HepG2 (cell line): Measurements from ENCODE around the gene PEA15. TPM values are rescaled to one million over a fixed set of nuclear protein-coding genes. Genes with fewer than 3 reads are reported as not detected.
A peak's percentile ranks its signal among the peaks of the same experiment; 100 is the strongest.

ENCODE experiments used
- ATAC-seq: fragments of 200-7000 bp; cut with Tn5 transposase; 3 replicates; pipeline ENCODE4 v1.9.1; 2020; ENCODE audit warnings: mild to moderate bottlenecking, moderate library complexity
- BruUV-seq: library from RNA; stranded (reverse); fragments of 400-500 nt; replicated peaks from 2 replicates; lab custom pipeline; 2021; lab: Mats Ljungman, UMichigan
- CTCF ChIA-PET: fragments of 300-600 bp; formaldehyde crosslinking; extraction: SDS; loops from one replicate; lab custom pipeline; 2021; ENCODE audit warnings: low total read pairs, inconsistent platforms, low intra/inter-chr PET ratio; lab: Yijun Ruan, JAX
- POLR2A ChIA-PET: fragments of 350-600 bp; sonication (Branson Sonifier 250); formaldehyde crosslinking; loops from one replicate; lab custom pipeline; 2020; ENCODE audit warnings: antibody characterized with exemption, inconsistent platforms; lab: Yijun Ruan, JAX
- DNase-seq: peaks from one replicate; pipeline ENCODE4 v3.0.0-alpha.2; 2015; ENCODE audit warnings: low spot score
- FAIRE-seq: peaks from 3 replicates; lab custom pipeline; 2011; peaks lifted over from hg19 to GRCh38; lab: Jason Lieb, UNC
- H2AFZ ChIP-seq: one replicate; pipeline ENCODE4 v1.6.1; 2011; ENCODE audit warnings: low read length, inconsistent platforms
- H3K27ac ChIP-seq: fragments of 300-600 bp; 3 replicates; pipeline ENCODE4 v1.8.0; 2011; ENCODE audit warnings: mixed run types, mild to moderate bottlenecking, mixed read lengths, low read length, inconsistent platforms; ENCODE audit not compliant: insufficient read depth; ENCODE audit errors: extremely low read length
- H3K27me3 ChIP-seq, 2 experiments: fragments of 200-600 bp in 1 of 2; 2 replicates in 1 of 2; 3 replicates in 1 of 2; pipeline versions ENCODE4 v1.6.0 to v1.8.0; 2011; ENCODE audit warnings: low read length in 2 of 2, mild to moderate bottlenecking in 2 of 2, moderate library complexity in 2 of 2, inconsistent platforms in 1 of 2; ENCODE audit not compliant: insufficient read depth in 2 of 2, control insufficient read depth in 1 of 2
- H3K36me3 ChIP-seq, 2 experiments: fragments of 200-600 bp in 1 of 2; replicated peaks in 1 of 2; 2 replicates in 1 of 2; 3 replicates in 1 of 2; pipeline versions ENCODE4 v1.5.1 to v1.8.0; 2011; ENCODE audit warnings: low read length in 2 of 2, inconsistent platforms in 1 of 2; ENCODE audit not compliant: insufficient read depth in 2 of 2, control insufficient read depth in 1 of 2
- H3K4me1 ChIP-seq: 2 replicates; pipeline ENCODE4 v1.5.1; 2012; ENCODE audit warnings: low read length, inconsistent platforms; ENCODE audit not compliant: insufficient read depth
- H3K4me2 ChIP-seq: 2 replicates; pipeline ENCODE4 v1.6.0; 2011; ENCODE audit warnings: low read depth, low read length, inconsistent platforms
- H3K4me3 ChIP-seq, 3 experiments: fragments of 200-600 bp in 1 of 3; sonication (generic), shearing (Covaris generic) in 1 of 3; replicated peaks in 1 of 3; 2 replicates each; pipeline ENCODE4 v1.5.1; 2011 to 2016; ENCODE audit warnings: low read length in 3 of 3, inconsistent platforms in 2 of 3, low read depth in 2 of 3, mild to moderate bottlenecking in 2 of 3, control low read depth in 1 of 3, mixed read lengths in 1 of 3; ENCODE audit not compliant: insufficient read depth in 1 of 3
- H3K79me2 ChIP-seq: one replicate; pipeline ENCODE4 v1.6.1; 2011; ENCODE audit warnings: low read length, inconsistent platforms; ENCODE audit not compliant: insufficient read depth
- H3K9ac ChIP-seq: 2 replicates; pipeline ENCODE4 v1.6.0; 2011; ENCODE audit warnings: mild to moderate bottlenecking, low read depth, low read length, inconsistent platforms; ENCODE audit not compliant: insufficient read depth
- H3K9me3 ChIP-seq: 2 replicates; pipeline ENCODE4 v1.5.1; 2012; ENCODE audit warnings: mild to moderate bottlenecking, low read length
- H4K20me1 ChIP-seq: 2 replicates; pipeline ENCODE4 v1.6.0; 2011; ENCODE audit warnings: inconsistent platforms, mild to moderate bottlenecking, low read length, moderate library complexity; ENCODE audit not compliant: insufficient read depth
- ARNT ChIP-seq: fragments of 450-650 bp; IDR thresholded peaks from 2 replicates; pipeline ENCODE4 v1.6.1; 2017
- ATF1 ChIP-seq: IDR thresholded peaks from 2 replicates; pipeline ENCODE4 v1.6.1; 2016; ENCODE audit warnings: mild to moderate bottlenecking, control low read depth
- ELF1 ChIP-seq: sonication (generic); formaldehyde crosslinking; IDR thresholded peaks from 2 replicates; pipeline ENCODE4 v1.4.0; 2020; ENCODE audit warnings: missing genetic modification reagents
- NFKBIZ ChIP-seq: IDR thresholded peaks from 2 replicates; pipeline ENCODE4 v1.6.1; 2018; ENCODE audit warnings: missing genetic modification reagents, missing compliant biosample characterization
- NKX3-1 ChIP-seq: sonication (generic); formaldehyde crosslinking; IDR thresholded peaks from 2 replicates; pipeline ENCODE4 v1.5.0; 2020; ENCODE audit warnings: missing genetic modification reagents
- ONECUT2 ChIP-seq: sonication (generic); formaldehyde crosslinking; IDR thresholded peaks from 2 replicates; pipeline ENCODE4 v1.4.0; 2020; ENCODE audit warnings: missing genetic modification reagents
- RAD21 ChIP-seq: fragments of 450-650 bp; formaldehyde crosslinking; IDR thresholded peaks from 2 replicates; pipeline ENCODE4 v1.5.0; 2020; ENCODE audit warnings: mild to moderate bottlenecking
- SMC3 ChIP-seq: IDR thresholded peaks from 2 replicates; pipeline ENCODE4 v1.6.1; 2011; ENCODE audit warnings: low read length, improper control_type of control experiment
- STAG1 ChIP-seq: sonication (generic); formaldehyde crosslinking; IDR thresholded peaks from 2 replicates; pipeline ENCODE4 v1.4.0; 2020; ENCODE audit warnings: missing genetic modification reagents
- ZBTB7B ChIP-seq: sonication (generic); formaldehyde crosslinking; IDR thresholded peaks from 2 replicates; pipeline ENCODE4 v1.4.0; 2020; ENCODE audit warnings: missing genetic modification reagents
- ZNF160 ChIP-seq: sonication (generic); formaldehyde crosslinking; IDR thresholded peaks from 2 replicates; pipeline ENCODE4 v1.8.0; 2022; ENCODE audit warnings: mild to moderate bottlenecking, inconsistent platforms, missing genetic modification reagents
- ZNF234 ChIP-seq: sonication (generic); formaldehyde crosslinking; conservative IDR thresholded peaks from 2 replicates; pipeline ENCODE4 v1.5.1; 2020; ENCODE audit warnings: mild to moderate bottlenecking, missing genetic modification reagents
- ZNF367 ChIP-seq: sonication (generic); formaldehyde crosslinking; IDR thresholded peaks from 2 replicates; pipeline ENCODE4 v1.4.0; 2020; ENCODE audit warnings: missing genetic modification reagents, borderline replicate concordance
- ZNF879 ChIP-seq: sonication (generic); formaldehyde crosslinking; IDR thresholded peaks from 2 replicates; pipeline ENCODE4 v1.8.1; 2023; ENCODE audit warnings: missing genetic modification reagents
- ZSCAN21 ChIP-seq: sonication (generic); formaldehyde crosslinking; IDR thresholded peaks from 2 replicates; pipeline ENCODE4 v1.8.0; 2022; ENCODE audit warnings: mild to moderate bottlenecking, missing genetic modification reagents, moderate library complexity, borderline replicate concordance
- WGBS: methylation state at CpG from one replicate; pipeline ENCODE4 v1.1.6; 2017; ENCODE audit warnings: low lambda C conversion rate; 5-methylcytosine and 5-hydroxymethylcytosine counted together
- in situ Hi-C: cut with HindIII; loops from 2 replicates; pipeline ENCODE4 v1.10.0; 2017; ENCODE audit warnings: low pct_unique_long_range_greater_than_20kb; ENCODE audit not compliant: extremely low pct_ligation_motif_present
- intact Hi-C: fragments of 100-400 bp; cut with micrococcal nuclease; formaldehyde crosslinking; loops from one replicate; pipeline ENCODE4 v1.10.0; 2022; ENCODE audit not compliant: unreplicated experiment
- polyA plus RNA-seq, 8 experiments: library from polyadenylated mRNA; depleted of rRNA in 3 of 8; stranded (reverse) in 7 of 8; unstranded in 1 of 8; fragments of >200 nt; fragmentation: Illumina TruSeq in 4 of 8; extraction: Trizol in 4 of 8; gene quantifications; 2 replicates each; pipeline versions ENCODE4 v1.2.1 to v1.2.3, GENCODE V29; 2011 to 2016; ENCODE audit warnings: low read depth in 4 of 8, missing spikeins in 1 of 8, mixed read lengths in 1 of 8; ENCODE audit not compliant: insufficient read depth in 1 of 8
- total RNA-seq, 5 experiments: library from RNA; depleted of rRNA; stranded (reverse); fragments of >200 nt; fragmentation: Illumina TruSeq; extraction: Trizol; gene quantifications; 2 replicates each; pipeline ENCODE4 v1.2.3, GENCODE V29; 2016; ENCODE audit warnings: low read depth in 1 of 5
- TF ChIP-seq, protein P1 (sequence below): sonication (generic); formaldehyde crosslinking; IDR thresholded peaks from 2 replicates; pipeline ENCODE4 v1.5.1; 2020; ENCODE audit warnings: missing genetic modification reagents, mild to moderate bottlenecking, borderline replicate concordance
- TF ChIP-seq, protein P2 (sequence below): sonication (generic); formaldehyde crosslinking; IDR thresholded peaks from 2 replicates; pipeline ENCODE4 v1.4.0; 2020; ENCODE audit warnings: missing genetic modification reagents
- TF ChIP-seq, protein P3 (sequence below): sonication (generic); formaldehyde crosslinking; IDR thresholded peaks from 2 replicates; pipeline ENCODE4 v1.5.0; 2020; ENCODE audit warnings: mild to moderate bottlenecking, missing genetic modification reagents, moderate library complexity

PEA15 gene
- total and polyA plus RNA-seq, 2 of the 13 experiments (the other 11 are each of a cell fraction or from before 2014, with no cell fraction given), result 12.1 to 35.2 TPM

DNA sequence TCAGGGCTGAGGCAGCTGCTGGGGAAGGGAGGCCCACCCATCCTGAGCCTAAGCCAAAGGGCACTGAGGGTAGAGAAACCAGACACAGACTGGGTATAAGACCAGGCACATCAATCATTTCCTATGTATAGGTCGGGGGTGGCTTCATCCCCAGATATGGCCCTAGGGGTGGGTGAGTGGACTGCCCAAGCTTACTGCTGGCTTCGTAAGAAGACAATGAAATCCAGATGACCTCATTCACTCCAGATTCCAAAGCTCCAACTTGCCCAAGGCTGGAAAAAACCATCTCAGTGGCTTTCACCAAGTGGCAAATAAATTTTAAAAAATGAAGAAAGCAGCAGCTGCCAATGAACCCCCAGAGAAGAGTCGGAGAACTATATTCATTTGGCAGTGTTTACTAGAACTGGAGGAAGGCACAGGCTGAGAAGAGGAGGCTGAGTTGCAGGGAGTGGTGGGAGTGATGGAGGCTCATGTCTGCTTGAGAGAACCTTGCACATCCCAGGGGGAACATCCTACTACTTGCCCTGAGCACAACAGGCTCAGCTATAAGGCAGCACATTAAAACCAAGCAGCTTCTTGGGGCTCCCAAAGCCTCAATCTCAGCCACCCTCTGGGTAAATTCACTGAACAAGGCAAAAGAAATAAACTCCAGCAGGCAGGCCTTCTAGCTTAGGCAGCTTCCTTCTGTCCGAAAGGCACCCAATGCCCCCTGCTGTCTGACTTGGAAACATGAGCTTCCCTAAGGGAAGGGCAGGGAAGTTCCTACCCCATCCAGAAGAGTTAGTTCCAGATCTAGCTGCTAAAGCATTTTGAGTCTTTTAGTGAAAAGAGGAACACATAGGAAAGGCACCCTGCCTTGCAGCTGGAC lies 14.1 kb downstream of the PEA15 start:
- H3K36me3 ChIP-seq, result peaks cover 47 to 79% of the 10 kb centered on the region in 2 experiments
- no peak overlapping the region for H2AFZ ChIP-seq
- ChIA-PET CTCF (interaction anchor here (0.6 to 1.7 kb wide), 3 partner anchors 23 to 118 kb away, joined by 3 to 13 read pairs (median 12); no protein-coding TSS in a partner anchor), POLR2A (interaction anchor here (0.9 to 1.2 kb wide), 2 partner anchors 26 to 118 kb away, joined by 3 to 4 read pairs; no protein-coding TSS in a partner anchor)
- peak; percentile 86 for ATAC-seq
- no peak overlapping the region for H3K9ac ChIP-seq
- WGBS, result 86% methylated on average over 4 of the region's 4 CpGs
- no peaks in the 10 kb centered on the region for H3K79me2 ChIP-seq
- no peak overlapping the region for H3K27ac ChIP-seq
- DNase-seq, result peak; percentile 45
- no peaks in the 10 kb centered on the region for H3K9me3 ChIP-seq
- in situ Hi-C loops, result loop anchor here (10.0 kb wide), 1 partner anchor 114 kb away; no protein-coding TSS in a partner anchor
- peak; percentile 28 for FAIRE-seq
- no TSS peak for BruUV-seq
- H4K20me1 ChIP-seq, result no peaks in the 10 kb centered on the region; the same call in 1 of the 2 replicates
- TF ChIP-seq ZSCAN21 (CRISPR knock-in tag), result no peak
- TF ChIP-seq, protein P1, sequence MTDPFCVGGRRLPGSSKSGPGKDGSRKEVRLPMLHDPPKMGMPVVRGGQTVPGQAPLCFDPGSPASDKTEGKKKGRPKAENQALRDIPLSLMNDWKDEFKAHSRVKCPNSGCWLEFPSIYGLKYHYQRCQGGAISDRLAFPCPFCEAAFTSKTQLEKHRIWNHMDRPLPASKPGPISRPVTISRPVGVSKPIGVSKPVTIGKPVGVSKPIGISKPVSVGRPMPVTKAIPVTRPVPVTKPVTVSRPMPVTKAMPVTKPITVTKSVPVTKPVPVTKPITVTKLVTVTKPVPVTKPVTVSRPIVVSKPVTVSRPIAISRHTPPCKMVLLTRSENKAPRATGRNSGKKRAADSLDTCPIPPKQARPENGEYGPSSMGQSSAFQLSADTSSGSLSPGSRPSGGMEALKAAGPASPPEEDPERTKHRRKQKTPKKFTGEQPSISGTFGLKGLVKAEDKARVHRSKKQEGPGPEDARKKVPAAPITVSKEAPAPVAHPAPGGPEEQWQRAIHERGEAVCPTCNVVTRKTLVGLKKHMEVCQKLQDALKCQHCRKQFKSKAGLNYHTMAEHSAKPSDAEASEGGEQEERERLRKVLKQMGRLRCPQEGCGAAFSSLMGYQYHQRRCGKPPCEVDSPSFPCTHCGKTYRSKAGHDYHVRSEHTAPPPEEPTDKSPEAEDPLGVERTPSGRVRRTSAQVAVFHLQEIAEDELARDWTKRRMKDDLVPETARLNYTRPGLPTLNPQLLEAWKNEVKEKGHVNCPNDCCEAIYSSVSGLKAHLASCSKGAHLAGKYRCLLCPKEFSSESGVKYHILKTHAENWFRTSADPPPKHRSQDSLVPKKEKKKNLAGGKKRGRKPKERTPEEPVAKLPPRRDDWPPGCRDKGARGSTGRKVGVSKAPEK (CRISPR knock-in tag), result no peak
- TF ChIP-seq ZNF234 (CRISPR knock-in tag), result no peak
- TF ChIP-seq ZBTB7B (CRISPR knock-in tag), result no peak
- TF ChIP-seq ATF1 (CRISPR knock-in tag), result no peak
- TF ChIP-seq ONECUT2 (CRISPR knock-in tag), result no peak
- TF ChIP-seq SMC3, result peak; percentile 73
- TF ChIP-seq NKX3-1 (CRISPR knock-in tag), result no peak
- no peak for TF ChIP-seq ZNF879 (CRISPR knock-in tag)
- TF ChIP-seq, protein P2, sequence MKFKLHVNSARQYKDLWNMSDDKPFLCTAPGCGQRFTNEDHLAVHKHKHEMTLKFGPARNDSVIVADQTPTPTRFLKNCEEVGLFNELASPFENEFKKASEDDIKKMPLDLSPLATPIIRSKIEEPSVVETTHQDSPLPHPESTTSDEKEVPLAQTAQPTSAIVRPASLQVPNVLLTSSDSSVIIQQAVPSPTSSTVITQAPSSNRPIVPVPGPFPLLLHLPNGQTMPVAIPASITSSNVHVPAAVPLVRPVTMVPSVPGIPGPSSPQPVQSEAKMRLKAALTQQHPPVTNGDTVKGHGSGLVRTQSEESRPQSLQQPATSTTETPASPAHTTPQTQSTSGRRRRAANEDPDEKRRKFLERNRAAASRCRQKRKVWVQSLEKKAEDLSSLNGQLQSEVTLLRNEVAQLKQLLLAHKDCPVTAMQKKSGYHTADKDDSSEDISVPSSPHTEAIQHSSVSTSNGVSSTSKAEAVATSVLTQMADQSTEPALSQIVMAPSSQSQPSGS (CRISPR knock-in tag), result no peak
- TF ChIP-seq ARNT, result no peak
- no peak for TF ChIP-seq NFKBIZ
- 0 out of 2 replicates have a peak, but pooled peaks have one; percentile 52 for TF ChIP-seq RAD21 (CRISPR knock-in tag)
- TF ChIP-seq, protein P3, sequence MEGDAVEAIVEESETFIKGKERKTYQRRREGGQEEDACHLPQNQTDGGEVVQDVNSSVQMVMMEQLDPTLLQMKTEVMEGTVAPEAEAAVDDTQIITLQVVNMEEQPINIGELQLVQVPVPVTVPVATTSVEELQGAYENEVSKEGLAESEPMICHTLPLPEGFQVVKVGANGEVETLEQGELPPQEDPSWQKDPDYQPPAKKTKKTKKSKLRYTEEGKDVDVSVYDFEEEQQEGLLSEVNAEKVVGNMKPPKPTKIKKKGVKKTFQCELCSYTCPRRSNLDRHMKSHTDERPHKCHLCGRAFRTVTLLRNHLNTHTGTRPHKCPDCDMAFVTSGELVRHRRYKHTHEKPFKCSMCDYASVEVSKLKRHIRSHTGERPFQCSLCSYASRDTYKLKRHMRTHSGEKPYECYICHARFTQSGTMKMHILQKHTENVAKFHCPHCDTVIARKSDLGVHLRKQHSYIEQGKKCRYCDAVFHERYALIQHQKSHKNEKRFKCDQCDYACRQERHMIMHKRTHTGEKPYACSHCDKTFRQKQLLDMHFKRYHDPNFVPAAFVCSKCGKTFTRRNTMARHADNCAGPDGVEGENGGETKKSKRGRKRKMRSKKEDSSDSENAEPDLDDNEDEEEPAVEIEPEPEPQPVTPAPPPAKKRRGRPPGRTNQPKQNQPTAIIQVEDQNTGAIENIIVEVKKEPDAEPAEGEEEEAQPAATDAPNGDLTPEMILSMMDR (CRISPR knock-in tag), result peak; percentile 72
- TF ChIP-seq STAG1 (CRISPR knock-in tag), result peak; percentile 67
- TF ChIP-seq ELF1 (CRISPR knock-in tag), result no peak
- TF ChIP-seq ZNF160 (CRISPR knock-in tag), result no peak
- no peak for TF ChIP-seq ZNF367 (CRISPR knock-in tag)
- intact Hi-C loops, result loop anchor here (1.0 to 5.0 kb wide), 2 partner anchors 26 to 33 kb away; no protein-coding TSS in a partner anchor
- H3K27me3 ChIP-seq, result no peaks in the 10 kb centered on the region
- no peak overlapping the region for H3K4me3 ChIP-seq
- no peak overlapping the region for H3K4me2 ChIP-seq
- H3K4me1 ChIP-seq, result peaks cover 16% of the 10 kb centered on the region
